Inferior parietal cortex (tissue), 1 donor: ENCODE results near the gene GTF3C1.

Experiments used
- DNase-seq: peaks from one replicate; pipeline ENCODE4 v3.0.0-alpha.2; 2016; ENCODE audit errors: extremely low spot score

GTF3C1 gene

GRCh38 chr16:27561216-27561615 lies 11.5 kb upstream of the GTF3C1 start:
- DNase-seq, result no peak

GRCh38 chr16:27558932-27559331 lies 9.2 kb upstream of the GTF3C1 start:
- no peak for DNase-seq

GRCh38 chr16:27558434-27558833 lies 8.7 kb upstream of the GTF3C1 start:
- DNase-seq, result no peak

GRCh38 chr16:27556471-27556870 lies 6.8 kb upstream of the GTF3C1 start:
- no peak for DNase-seq

GRCh38 chr16:27551036-27551435 lies 1.3 kb upstream of the GTF3C1 start:
- DNase-seq, result no peak

- DNase-seq, result no peak
Observed at GRCh38 chr16:27550582-27550920, 838 bp upstream of the GTF3C1 start.

- no peak for DNase-seq
Observed at GRCh38 chr16:27549464-27549745, 308 bp downstream of the GTF3C1 start.

- DNase-seq, result no peak
Observed at GRCh38 chr16:27547851-27548250, 1.9 kb downstream of the GTF3C1 start.

GRCh38 chr16:27547134-27547533 lies 2.6 kb downstream of the GTF3C1 start:
- DNase-seq, result peak; percentile 33

GRCh38 chr16:27544671-27545070 lies 5.0 kb downstream of the GTF3C1 start:
- no peak for DNase-seq

GRCh38 chr16:27543801-27544200 lies 5.9 kb downstream of the GTF3C1 start:
- DNase-seq, result no peak

- DNase-seq, result no peak
Observed at GRCh38 chr16:27539636-27540035, 10.1 kb downstream of the GTF3C1 start.

- DNase-seq, result no peak
Observed at GRCh38 chr16:27539120-27539519, 10.6 kb downstream of the GTF3C1 start.

GRCh38 chr16:27538528-27538927 lies 11.2 kb downstream of the GTF3C1 start:
- DNase-seq, result no peak

GRCh38 chr16:27534256-27534655 lies 15.5 kb downstream of the GTF3C1 start:
- DNase-seq, result no peak

GRCh38 chr16:27531826-27532800 lies 17.6 kb downstream of the GTF3C1 start:
- DNase-seq, result no peak

GRCh38 chr16:27531186-27531585 lies 18.5 kb downstream of the GTF3C1 start:
- no peak for DNase-seq

- no peak for DNase-seq
Observed at GRCh38 chr16:27529962-27530361, 19.8 kb downstream of the GTF3C1 start.

GRCh38 chr16:27528294-27528693 lies 21.4 kb downstream of the GTF3C1 start:
- no peak for DNase-seq

GRCh38 chr16:27526180-27526579 lies 23.5 kb downstream of the GTF3C1 start:
- DNase-seq, result no peak

- no peak for DNase-seq
Observed at GRCh38 chr16:27522173-27522707, 27.5 kb downstream of the GTF3C1 start.

GRCh38 chr16:27520982-27521673 lies 28.6 kb downstream of the GTF3C1 start:
- DNase-seq, result no peak

GRCh38 chr16:27518226-27518625 lies 31.5 kb downstream of the GTF3C1 start:
- no peak for DNase-seq
